K562 (cell line): ENCODE data around the gene CDCP1. TPM values are rescaled to one million over a fixed set of nuclear protein-coding genes. Genes with fewer than 3 reads are reported as not detected.

Experiments
- BACH1 ChIP-seq: fragments of 200-800 bp; sonication (Bioruptor generic); IDR thresholded peaks from 2 replicates; pipeline ENCODE4 v1.6.1; 2016; ENCODE audit warnings: missing genetic modification characterization, missing compliant biosample characterization
- CBFA2T3 ChIP-seq: fragments of 450-650 bp; IDR thresholded peaks from 2 replicates; pipeline ENCODE4 v1.6.1; 2017
- DDX20 ChIP-seq: fragments of 450-650 bp; IDR thresholded peaks from 2 replicates; pipeline ENCODE4 v1.6.1; 2016; ENCODE audit warnings: missing genetic modification characterization, low read depth, mild to moderate bottlenecking, missing compliant biosample characterization, moderate library complexity
- DLX4 ChIP-seq: fragments of 250-450 bp; sonication (Bioruptor Pico); IDR thresholded peaks from 2 replicates; pipeline ENCODE4 v1.6.1; 2021; ENCODE audit warnings: mild to moderate bottlenecking
- E2F6 ChIP-seq, 2 experiments: IDR thresholded peaks; 2 replicates each; pipeline ENCODE4 v1.6.1; 2011; ENCODE audit warnings: borderline replicate concordance in 1 of 2, control low read depth in 1 of 2, low read depth in 1 of 2, low read length in 1 of 2, mild to moderate bottlenecking in 1 of 2, mixed read lengths in 1 of 2, moderate library complexity in 1 of 2; ENCODE audit not compliant: insufficient read depth in 1 of 2, insufficient read length in 1 of 2, poor library complexity in 1 of 2, severe bottlenecking in 1 of 2; ENCODE audit errors: extremely low read depth in 1 of 2
- ELK1 ChIP-seq: sonication (generic); formaldehyde crosslinking; IDR thresholded peaks from 2 replicates; pipeline ENCODE4 v1.8.1; 2022; ENCODE audit warnings: missing genetic modification reagents
- EP300 ChIP-seq: IDR thresholded peaks from 2 replicates; pipeline ENCODE4 v1.6.1; 2012; ENCODE audit warnings: low read length, improper control_type of control experiment
- FOXJ2 ChIP-seq: fragments of 200-800 bp; sonication (Bioruptor generic); IDR thresholded peaks from 2 replicates; pipeline ENCODE4 v1.6.1; 2016; ENCODE audit warnings: missing genetic modification characterization, missing compliant biosample characterization
- HMBOX1 ChIP-seq: sonication (generic); IDR thresholded peaks from 2 replicates; pipeline ENCODE4 v1.6.1; 2016
- IRF2 ChIP-seq: sonication (generic); formaldehyde crosslinking; IDR thresholded peaks from 2 replicates; pipeline ENCODE4 v1.8.1; 2022; ENCODE audit warnings: mild to moderate bottlenecking, missing genetic modification reagents
- KAT7 ChIP-seq: sonication (generic); formaldehyde crosslinking; IDR thresholded peaks from 2 replicates; pipeline ENCODE4 v1.8.0; 2022; ENCODE audit warnings: missing genetic modification reagents, mild to moderate bottlenecking, borderline replicate concordance
- STAT5B ChIP-seq: fragments of 250-450 bp; sonication (Bioruptor Pico); IDR thresholded peaks from 2 replicates; pipeline ENCODE4 v1.8.0; 2021; ENCODE audit warnings: mild to moderate bottlenecking, inconsistent platforms
- ZNF146 ChIP-seq: IDR thresholded peaks from one replicate; pipeline ENCODE4 v1.6.1; 2018; ENCODE audit warnings: missing compliant biosample characterization; ENCODE audit not compliant: unreplicated experiment
- ZNF324 ChIP-seq: fragments of 250-450 bp; sonication (Bioruptor Pico); IDR thresholded peaks from 2 replicates; pipeline ENCODE4 v1.4.0; 2020; ENCODE audit warnings: mild to moderate bottlenecking
- ZNF655 ChIP-seq: fragments of 250-450 bp; sonication (Bioruptor Pico); IDR thresholded peaks from 2 replicates; pipeline ENCODE4 v1.5.0; 2021
- ZSCAN32 ChIP-seq: fragments of 450-650 bp; formaldehyde crosslinking; IDR thresholded peaks from 2 replicates; pipeline ENCODE4 v1.4.0; 2020; ENCODE audit warnings: mild to moderate bottlenecking, moderate library complexity
- polyA plus RNA-seq, 8 experiments: library from polyadenylated mRNA; depleted of rRNA in 4 of 8; stranded (reverse) in 5 of 8; unstranded in 3 of 8; fragments of >200 nt; fragmentation: Nextera tagmentation in 2 of 8; fragmentation: Illumina TruSeq in 1 of 8; extraction: Ambion mirVana in 2 of 8; extraction: Trizol in 1 of 8; gene quantifications; 2 replicates each; pipeline versions ENCODE4 v1.2.1 to v1.2.3, GENCODE V29; 2011 to 2014; ENCODE audit warnings: inconsistent platforms in 1 of 8, missing spikeins in 1 of 8
- total RNA-seq, 7 experiments: library from RNA; depleted of rRNA in 6 of 7; stranded (reverse); fragments of >200 nt in 6 of 7; fragmentation: Illumina TruSeq in 2 of 7; extraction: Trizol in 2 of 7; gene quantifications; 2 replicates each; pipeline versions ENCODE4 v1.2.1 to v1.2.3, GENCODE V29; 2011 to 2021; ENCODE audit warnings: low replicate concordance in 1 of 7
- TF ChIP-seq, protein P1 (sequence below): fragments of 450-650 bp; formaldehyde crosslinking; IDR thresholded peaks from 2 replicates; pipeline ENCODE4 v1.4.0; 2020; ENCODE audit warnings: mild to moderate bottlenecking, moderate library complexity
- TF ChIP-seq, protein P2 (sequence below): sonication (generic); formaldehyde crosslinking; IDR thresholded peaks from 2 replicates; pipeline ENCODE4 v1.8.0; 2023; ENCODE audit warnings: mild to moderate bottlenecking, missing genetic modification reagents
- TF ChIP-seq, protein P3 (sequence below): fragments of 450-650 bp; formaldehyde crosslinking; IDR thresholded peaks from 2 replicates; pipeline ENCODE4 v1.4.0; 2020; ENCODE audit warnings: mild to moderate bottlenecking, moderate library complexity

Gene CDCP1
- total and polyA plus RNA-seq, 9 of the 15 experiments (the other 6 are each of a cell fraction or from before 2014, with no cell fraction given): 3.9 to 16.4 (median 5.2) TPM

- no peak for TF ChIP-seq ELK1
- TF ChIP-seq DLX4: no peak
- TF ChIP-seq HMBOX1: peak; percentile 87; the same call in 1 of the 2 replicates
- no peak for TF ChIP-seq CBFA2T3
- TF ChIP-seq E2F6 (IDR thresholded peaks at IDR 0.05; ENCODE audit: borderline replicate concordance in 1 of 2, extremely low read depth in 1 of 2, insufficient read depth in 1 of 2, insufficient read length in 1 of 2, low read depth in 1 of 2, low read length in 1 of 2, poor library complexity in 1 of 2, severe bottlenecking in 1 of 2): no peak
- TF ChIP-seq, protein P1, sequence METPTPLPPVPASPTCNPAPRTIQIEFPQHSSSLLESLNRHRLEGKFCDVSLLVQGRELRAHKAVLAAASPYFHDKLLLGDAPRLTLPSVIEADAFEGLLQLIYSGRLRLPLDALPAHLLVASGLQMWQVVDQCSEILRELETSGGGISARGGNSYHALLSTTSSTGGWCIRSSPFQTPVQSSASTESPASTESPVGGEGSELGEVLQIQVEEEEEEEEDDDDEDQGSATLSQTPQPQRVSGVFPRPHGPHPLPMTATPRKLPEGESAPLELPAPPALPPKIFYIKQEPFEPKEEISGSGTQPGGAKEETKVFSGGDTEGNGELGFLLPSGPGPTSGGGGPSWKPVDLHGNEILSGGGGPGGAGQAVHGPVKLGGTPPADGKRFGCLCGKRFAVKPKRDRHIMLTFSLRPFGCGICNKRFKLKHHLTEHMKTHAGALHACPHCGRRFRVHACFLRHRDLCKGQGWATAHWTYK (CRISPR knock-in tag): no peak
- no peak for TF ChIP-seq ZNF655 (CRISPR knock-in tag)
- no peak for TF ChIP-seq KAT7 (CRISPR knock-in tag)
- no peak for TF ChIP-seq STAT5B (CRISPR knock-in tag)
- TF ChIP-seq ZNF146 (CRISPR knock-in tag): no peak
- TF ChIP-seq ZNF324: no peak
- no peak for TF ChIP-seq BACH1
- no peak for TF ChIP-seq DDX20 (tag)
- no peak for TF ChIP-seq IRF2 (CRISPR knock-in tag)
- 0 out of 2 replicates have a peak, but pooled peaks have one; percentile 24 for TF ChIP-seq ZSCAN32 (CRISPR knock-in tag)
- no peak for TF ChIP-seq FOXJ2 (tag)
- TF ChIP-seq, protein P2, sequence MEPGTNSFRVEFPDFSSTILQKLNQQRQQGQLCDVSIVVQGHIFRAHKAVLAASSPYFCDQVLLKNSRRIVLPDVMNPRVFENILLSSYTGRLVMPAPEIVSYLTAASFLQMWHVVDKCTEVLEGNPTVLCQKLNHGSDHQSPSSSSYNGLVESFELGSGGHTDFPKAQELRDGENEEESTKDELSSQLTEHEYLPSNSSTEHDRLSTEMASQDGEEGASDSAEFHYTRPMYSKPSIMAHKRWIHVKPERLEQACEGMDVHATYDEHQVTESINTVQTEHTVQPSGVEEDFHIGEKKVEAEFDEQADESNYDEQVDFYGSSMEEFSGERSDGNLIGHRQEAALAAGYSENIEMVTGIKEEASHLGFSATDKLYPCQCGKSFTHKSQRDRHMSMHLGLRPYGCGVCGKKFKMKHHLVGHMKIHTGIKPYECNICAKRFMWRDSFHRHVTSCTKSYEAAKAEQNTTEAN (CRISPR knock-in tag): no peak
- peak; percentile 25; the same call in 1 of the 2 replicates for TF ChIP-seq EP300
- TF ChIP-seq, protein P3, sequence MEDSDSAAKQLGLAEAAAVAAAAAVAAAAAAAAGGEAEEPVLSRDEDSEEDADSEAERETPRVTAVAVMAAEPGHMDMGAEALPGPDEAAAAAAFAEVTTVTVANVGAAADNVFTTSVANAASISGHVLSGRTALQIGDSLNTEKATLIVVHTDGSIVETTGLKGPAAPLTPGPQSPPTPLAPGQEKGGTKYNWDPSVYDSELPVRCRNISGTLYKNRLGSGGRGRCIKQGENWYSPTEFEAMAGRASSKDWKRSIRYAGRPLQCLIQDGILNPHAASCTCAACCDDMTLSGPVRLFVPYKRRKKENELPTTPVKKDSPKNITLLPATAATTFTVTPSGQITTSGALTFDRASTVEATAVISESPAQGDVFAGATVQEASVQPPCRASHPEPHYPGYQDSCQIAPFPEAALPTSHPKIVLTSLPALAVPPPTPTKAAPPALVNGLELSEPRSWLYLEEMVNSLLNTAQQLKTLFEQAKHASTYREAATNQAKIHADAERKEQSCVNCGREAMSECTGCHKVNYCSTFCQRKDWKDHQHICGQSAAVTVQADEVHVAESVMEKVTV: no peak
These were observed 87.0 kb downstream of the CDCP1 start (continued) for GRCh38 chr3:45059132-45059531.
